ENCODE measurements around the gene ARID3A. TPM values are rescaled to one million over a fixed set of nuclear protein-coding genes. Genes with fewer than 3 reads are reported as not detected.
A peak's percentile ranks its signal among the peaks of the same experiment; 100 is the strongest.

Gene ARID3A
- total and polyA plus RNA-seq, 8 donors: 20.6 to 35.7 (median 23.6) TPM

GRCh38 chr19:920051-920864, 5.6 kb upstream of the ARID3A start:
- H3K27ac ChIP-seq: no peak overlapping the region
- peaks cover 45 to 56% of the 10 kb centered on the region in 2 donors for H3K27me3 ChIP-seq
- H3K4me1 ChIP-seq: peaks cover 17 to 76% of the 10 kb centered on the region in 2 donors
- DNase-seq: no peak
- TF ChIP-seq, protein P1, sequence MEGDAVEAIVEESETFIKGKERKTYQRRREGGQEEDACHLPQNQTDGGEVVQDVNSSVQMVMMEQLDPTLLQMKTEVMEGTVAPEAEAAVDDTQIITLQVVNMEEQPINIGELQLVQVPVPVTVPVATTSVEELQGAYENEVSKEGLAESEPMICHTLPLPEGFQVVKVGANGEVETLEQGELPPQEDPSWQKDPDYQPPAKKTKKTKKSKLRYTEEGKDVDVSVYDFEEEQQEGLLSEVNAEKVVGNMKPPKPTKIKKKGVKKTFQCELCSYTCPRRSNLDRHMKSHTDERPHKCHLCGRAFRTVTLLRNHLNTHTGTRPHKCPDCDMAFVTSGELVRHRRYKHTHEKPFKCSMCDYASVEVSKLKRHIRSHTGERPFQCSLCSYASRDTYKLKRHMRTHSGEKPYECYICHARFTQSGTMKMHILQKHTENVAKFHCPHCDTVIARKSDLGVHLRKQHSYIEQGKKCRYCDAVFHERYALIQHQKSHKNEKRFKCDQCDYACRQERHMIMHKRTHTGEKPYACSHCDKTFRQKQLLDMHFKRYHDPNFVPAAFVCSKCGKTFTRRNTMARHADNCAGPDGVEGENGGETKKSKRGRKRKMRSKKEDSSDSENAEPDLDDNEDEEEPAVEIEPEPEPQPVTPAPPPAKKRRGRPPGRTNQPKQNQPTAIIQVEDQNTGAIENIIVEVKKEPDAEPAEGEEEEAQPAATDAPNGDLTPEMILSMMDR (IDR thresholded peaks at IDR 0.05): no peak
- no peaks in the 10 kb centered on the region for H3K9me3 ChIP-seq
- peak overlapping the region in 1 of 2 donors; percentile 22 for H3K4me3 ChIP-seq
- no peaks in the 10 kb centered on the region for H3K36me3 ChIP-seq
- intact Hi-C loops (cut with DNase I): loop anchor here in 1 of 2 donors (5.0 kb wide), 1 partner anchor 62 kb away; the partner anchor contains the start of gene WDR18
- no peak for ATAC-seq

DNA sequence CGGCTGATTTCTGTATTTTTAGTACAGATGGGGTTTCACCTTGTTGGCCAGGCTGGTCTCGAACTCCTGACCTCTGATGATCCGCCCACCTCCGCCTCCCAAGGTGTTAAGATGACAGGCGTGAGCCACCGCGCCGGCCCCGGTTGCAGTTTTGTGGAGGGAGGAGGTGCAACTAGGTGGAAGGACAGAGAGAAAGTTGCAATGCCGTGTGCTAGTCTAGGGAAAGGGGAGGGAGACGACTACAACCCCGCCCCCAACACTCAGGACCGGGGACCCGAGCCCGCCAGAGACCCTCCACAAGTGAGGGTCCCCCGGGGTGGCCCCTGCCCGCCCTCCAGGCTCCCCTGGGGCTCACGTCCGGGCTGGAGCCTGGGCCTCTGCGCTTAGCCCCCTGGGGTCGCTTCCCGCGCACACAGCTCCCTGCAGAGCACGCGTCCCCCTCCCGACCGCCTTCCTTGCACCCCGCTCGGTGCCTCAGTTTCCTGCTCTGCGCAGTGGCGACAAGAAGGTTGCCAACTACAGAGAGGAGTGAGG, 1.2 kb upstream of the ARID3A start:
- peaks cover 5 to 66% of the 10 kb centered on the region in 2 donors for H3K4me1 ChIP-seq
- H3K27me3 ChIP-seq: peaks cover 18 to 19% of the 10 kb centered on the region in 2 donors
- intact Hi-C loops (cut with DNase I): loop anchor here in 1 of 2 donors (5.0 kb wide), 1 partner anchor 58 kb away; the partner anchor contains the start of gene WDR18
- ATAC-seq (no peak), DNase-seq (no peak)
- peaks cover 0 to 7% of the 10 kb centered on the region in 2 donors for H3K36me3 ChIP-seq
- TF ChIP-seq, protein P1 (IDR thresholded peaks at IDR 0.05): no peak
- H3K4me3 ChIP-seq: peak overlapping the region; percentile 79 to 94
- H3K9me3 ChIP-seq: no peaks in the 10 kb centered on the region
- H3K27ac ChIP-seq: peak overlapping the region in 1 of 2 donors; percentile 98

GRCh38 chr19:925087-925525, 729 bp upstream of the ARID3A start:
- ATAC-seq: peak; percentile 65
- intact Hi-C loops (cut with DNase I): no loop called here

DNA sequence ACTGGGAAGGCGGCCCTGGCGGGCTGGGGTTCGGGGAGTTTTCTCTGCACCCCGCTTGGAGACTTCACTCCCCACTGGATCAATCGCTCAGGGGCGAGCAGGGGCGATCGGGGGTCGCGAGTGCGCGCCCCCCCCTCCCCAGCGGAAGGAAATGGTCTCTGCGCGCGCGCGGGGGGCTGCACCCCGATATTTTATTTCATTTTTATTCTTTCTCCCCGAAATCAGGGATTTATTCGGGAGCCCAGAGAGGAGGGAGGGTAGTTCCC, 421 bp downstream of the ARID3A start:
- ATAC-seq (no peak), DNase-seq (no peak)
- Histone ChIP-seq H3K27ac (peak overlapping the region; percentile 78 to 98), H3K36me3 (peaks cover 0 to 23% of the 10 kb centered on the region in 2 donors), H3K4me1 (peaks cover 5 to 49% of the 10 kb centered on the region in 2 donors), H3K9me3 (no peaks in the 10 kb centered on the region), H3K27me3 (peaks cover 2 to 3% of the 10 kb centered on the region in 2 donors), H3K4me3 (peak overlapping the region; percentile 79 to 94)
- intact Hi-C loops (cut with DNase I): loop anchor here in 1 of 2 donors (2.0 kb wide), 1 partner anchor 57 kb away; no protein-coding TSS in a partner anchor
- TF ChIP-seq, protein P1 (IDR thresholded peaks at IDR 0.05): no peak

More at GRCh38 chr19:925087-925525, 729 bp upstream of the ARID3A start:
- Histone ChIP-seq H3K27me3 (peaks cover 13 to 14% of the 10 kb centered on the region in 2 donors), H3K9me3 (no peaks in the 10 kb centered on the region), H3K36me3 (peaks cover 0 to 11% of the 10 kb centered on the region in 2 donors), H3K4me1 (peaks cover 5 to 61% of the 10 kb centered on the region in 2 donors), H3K4me3 (peak overlapping the region; percentile 79 to 94), H3K27ac (peak overlapping the region; percentile 84 to 98)
- TF ChIP-seq, protein P1 (IDR thresholded peaks at IDR 0.05): no peak
- no peak for DNase-seq

All from left lung (tissue), 10 donors.